GM21786 (cell line): ENCODE data around the gene THBS3.
"Not testable (repeated sequence)": the region's sequence is repeated elsewhere in the genome, so short reads cannot be mapped to it uniquely, and the experiment has no call there.

Source experiments
- ATAC-seq: cut with Tn5 transposase; IDR thresholded peaks from one replicate; pipeline ENCODE4 v1.9.1; 2021; ENCODE audit not compliant: unreplicated experiment

Gene THBS3

GRCh38 chr1:155235375-155235774 is 27.7 kb upstream of the THBS3 start:
- ATAC-seq: not testable (repeated sequence)

GRCh38 chr1:155233502-155233901 is 25.8 kb upstream of the THBS3 start:
- not testable (repeated sequence) for ATAC-seq

- not testable (repeated sequence) for ATAC-seq
Observed at GRCh38 chr1:155232001-155232978, 24.6 kb upstream of the THBS3 start.

- not testable (repeated sequence) for ATAC-seq
Observed at GRCh38 chr1:155231302-155231701, 23.6 kb upstream of the THBS3 start.

- no peak for ATAC-seq
Observed at GRCh38 chr1:155228096-155228427, 20.4 kb upstream of the THBS3 start.

GRCh38 chr1:155227261-155228095 is 19.8 kb upstream of the THBS3 start:
- ATAC-seq: peak; percentile 88

GRCh38 chr1:155226910-155227260 is 19.2 kb upstream of the THBS3 start:
- no peak for ATAC-seq

GRCh38 chr1:155226188-155226909 is 18.7 kb upstream of the THBS3 start:
- peak; percentile 34 for ATAC-seq

GRCh38 chr1:155225404-155225759 is 17.7 kb upstream of the THBS3 start:
- ATAC-seq: not testable (repeated sequence)

GRCh38 chr1:155223047-155223446 is 15.3 kb upstream of the THBS3 start:
- no peak for ATAC-seq

- ATAC-seq: not testable (repeated sequence)
Observed at GRCh38 chr1:155220211-155220965, 12.7 kb upstream of the THBS3 start.

GRCh38 chr1:155219592-155220031 is 11.9 kb upstream of the THBS3 start:
- ATAC-seq: no peak

GRCh38 chr1:155218854-155219591 is 11.3 kb upstream of the THBS3 start:
- no peak for ATAC-seq

- not testable (repeated sequence) for ATAC-seq
Observed at GRCh38 chr1:155214702-155215101, 7.0 kb upstream of the THBS3 start.

- ATAC-seq: not testable (repeated sequence)
Observed at GRCh38 chr1:155212051-155212440, 4.3 kb upstream of the THBS3 start.

GRCh38 chr1:155211381-155212050 is 3.8 kb upstream of the THBS3 start:
- not testable (repeated sequence) for ATAC-seq

GRCh38 chr1:155210314-155211104 is 2.8 kb upstream of the THBS3 start:
- ATAC-seq: no peak

- ATAC-seq: peak; percentile 7
Observed at GRCh38 chr1:155209312-155209721, 1.6 kb upstream of the THBS3 start.
